ENCODE measurements around the gene PIK3R3. TPM values are rescaled to one million over a fixed set of nuclear protein-coding genes. Genes with fewer than 3 reads are reported as not detected.

Gene PIK3R3
- total and polyA plus RNA-seq, 7 donors, result 2.4 to 11.6 (median 7.0) TPM

DNA sequence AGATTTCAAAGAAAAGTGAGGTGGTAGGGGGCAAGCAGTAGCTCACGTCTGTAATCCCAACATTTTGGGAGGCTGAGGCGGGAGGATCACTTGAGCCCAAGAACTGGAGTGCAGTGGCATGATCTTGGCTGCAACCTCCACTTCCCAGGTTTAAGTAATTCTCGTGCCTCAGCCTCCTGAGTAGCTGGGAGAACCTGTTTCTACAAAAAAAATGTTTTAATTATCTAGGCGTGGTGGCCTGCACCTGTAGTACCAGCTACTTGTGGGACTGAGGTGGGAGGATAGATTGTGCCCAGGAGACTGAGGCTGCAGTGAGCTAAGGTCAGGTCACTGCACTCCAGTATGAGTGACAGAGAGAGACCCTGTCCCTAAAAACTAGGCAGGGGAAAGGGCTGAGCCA is 39.9 kb upstream of the PIK3R3 start:
- Histone ChIP-seq H3K27ac (no peak overlapping the region), H3K27me3 (peaks cover 0 to 14% (median 5%) of the 10 kb centered on the region in 3 donors), H3K4me1 (peaks cover 0 to 27% (median 20%) of the 10 kb centered on the region in 4 donors), H3K9me3 (no peaks in the 10 kb centered on the region), H3K4me3 (no peak overlapping the region), H3K36me3 (no peaks in the 10 kb centered on the region)
- 36 to 84% methylated on average over 4 of the region's 4 CpGs for WGBS, 2 donors
- TF ChIP-seq EP300 (IDR thresholded peaks at IDR 0.05), result no peak
- TF ChIP-seq POLR2AphosphoS5 (IDR thresholded peaks at IDR 0.05), result no peak
- no peak for TF ChIP-seq POLR2A (IDR thresholded peaks at IDR 0.05)
- TF ChIP-seq CTCF (IDR thresholded peaks at IDR 0.05), result no peak
- DNase-seq, result no peak
- intact Hi-C loops (cut with DNase I), result no loop called here

GRCh38 chr1:46171871-46172270 is 39.4 kb upstream of the PIK3R3 start:
- Histone ChIP-seq H3K27me3 (peaks cover 0 to 18% (median 5%) of the 10 kb centered on the region in 3 donors), H3K9me3 (no peaks in the 10 kb centered on the region), H3K36me3 (no peaks in the 10 kb centered on the region), H3K4me1 (peaks cover 0 to 32% (median 25%) of the 10 kb centered on the region in 4 donors), H3K27ac (peak overlapping the region in 2 of 4 donors; percentile 18 to 53), H3K4me3 (no peak overlapping the region)
- no peak for DNase-seq
- TF ChIP-seq EP300 (IDR thresholded peaks at IDR 0.05) (no peak), POLR2AphosphoS5 (IDR thresholded peaks at IDR 0.05) (no peak), POLR2A (IDR thresholded peaks at IDR 0.05) (no peak), CTCF (IDR thresholded peaks at IDR 0.05) (no peak)
- 14 to 60% methylated on average over 6 of the region's 6 CpGs for WGBS, 2 donors
- intact Hi-C loops (cut with DNase I), result no loop called here

GRCh38 chr1:46171351-46171750 is 38.9 kb upstream of the PIK3R3 start:
- no peaks in the 10 kb centered on the region for H3K9me3 ChIP-seq
- H3K27me3 ChIP-seq, result peaks cover 0 to 23% (median 5%) of the 10 kb centered on the region in 3 donors
- intact Hi-C loops (cut with DNase I), result no loop called here
- no peak overlapping the region for H3K4me3 ChIP-seq
- TF ChIP-seq CTCF (IDR thresholded peaks at IDR 0.05), result no peak
- no peak for TF ChIP-seq POLR2A (IDR thresholded peaks at IDR 0.05)
- no peak for TF ChIP-seq POLR2AphosphoS5 (IDR thresholded peaks at IDR 0.05)
- no peak for TF ChIP-seq EP300 (IDR thresholded peaks at IDR 0.05)
- peaks cover 0 to 36% (median 29%) of the 10 kb centered on the region in 4 donors for H3K4me1 ChIP-seq
- peak overlapping the region in 2 of 4 donors; percentile 18 to 53 for H3K27ac ChIP-seq
- no peak for DNase-seq
- 86 to 87% methylated on average over 8 of the region's 8 CpGs for WGBS, 2 donors
- no peaks in the 10 kb centered on the region for H3K36me3 ChIP-seq

GRCh38 chr1:46169811-46170454 is 37.5 kb upstream of the PIK3R3 start:
- H3K36me3 ChIP-seq, result no peaks in the 10 kb centered on the region
- peaks cover 0 to 34% (median 29%) of the 10 kb centered on the region in 4 donors for H3K4me1 ChIP-seq
- TF ChIP-seq EP300 (IDR thresholded peaks at IDR 0.05) (no peak), CTCF (IDR thresholded peaks at IDR 0.05) (no peak), POLR2A (IDR thresholded peaks at IDR 0.05) (no peak), POLR2AphosphoS5 (IDR thresholded peaks at IDR 0.05) (no peak)
- no peaks in the 10 kb centered on the region for H3K9me3 ChIP-seq
- peak overlapping the region in 1 of 4 donors; percentile 21 for H3K27ac ChIP-seq
- H3K27me3 ChIP-seq, result peaks cover 0 to 23% (median 5%) of the 10 kb centered on the region in 3 donors
- no peak for DNase-seq
- no peak overlapping the region for H3K4me3 ChIP-seq
- 93 to 95% methylated on average over 3 of the region's 3 CpGs for WGBS, 2 donors
- intact Hi-C loops (cut with DNase I), result no loop called here
